GM18511 (cell line): ENCODE data around the gene C2CD2L.
"Not testable (repeated sequence)": the region's sequence is repeated elsewhere in the genome, so short reads cannot be mapped to it uniquely, and the experiment has no call there.

Experiments used
- ATAC-seq: cut with Tn5 transposase; IDR thresholded peaks from one replicate; pipeline ENCODE4 v1.9.1; 2021; ENCODE audit warnings: mild to moderate bottlenecking, moderate library complexity; ENCODE audit not compliant: unreplicated experiment

The C2CD2L gene

GRCh38 chr11:119149018-119149785 is 42.1 kb downstream of the C2CD2L start, which contains the start of gene ABCG4:
Gene ABCG4 (plus strand): TSS chr11:119149052. CDS start chr11:119149966, 914 bp downstream.
- ATAC-seq = no peak

GRCh38 chr11:119149786-119150275 is 42.7 kb downstream of the C2CD2L start:
- no peak for ATAC-seq

- ATAC-seq = no peak
These were observed 44.9 kb downstream of the C2CD2L start for GRCh38 chr11:119152043-119152442.

- no peak for ATAC-seq
These were observed 45.5 kb downstream of the C2CD2L start for GRCh38 chr11:119152604-119153003.

- ATAC-seq = no peak
These were observed 46.1 kb downstream of the C2CD2L start for GRCh38 chr11:119153049-119153818.

GRCh38 chr11:119154178-119154577 is 47.0 kb downstream of the C2CD2L start:
- no peak for ATAC-seq

GRCh38 chr11:119155733-119156492 is 48.8 kb downstream of the C2CD2L start:
- ATAC-seq = no peak

GRCh38 chr11:119156496-119156895 is 49.4 kb downstream of the C2CD2L start:
- no peak for ATAC-seq

- ATAC-seq = no peak
These were observed 49.9 kb downstream of the C2CD2L start for GRCh38 chr11:119157063-119157462.

GRCh38 chr11:119158467-119158866 is 51.3 kb downstream of the C2CD2L start:
- no peak for ATAC-seq

- no peak for ATAC-seq
These were observed 53.0 kb downstream of the C2CD2L start for GRCh38 chr11:119160151-119160550.

- no peak for ATAC-seq
These were observed 54.7 kb downstream of the C2CD2L start for GRCh38 chr11:119161871-119162270.

GRCh38 chr11:119166368-119167076 is 59.4 kb downstream of the C2CD2L start:
- no peak for ATAC-seq

- ATAC-seq = not testable (repeated sequence)
These were observed 59.9 kb downstream of the C2CD2L start for GRCh38 chr11:119167077-119167458.

- no peak for ATAC-seq
These were observed 60.8 kb downstream of the C2CD2L start for GRCh38 chr11:119167933-119168332.
